Measurements from ENCODE around the gene NR5A1.

DNA sequence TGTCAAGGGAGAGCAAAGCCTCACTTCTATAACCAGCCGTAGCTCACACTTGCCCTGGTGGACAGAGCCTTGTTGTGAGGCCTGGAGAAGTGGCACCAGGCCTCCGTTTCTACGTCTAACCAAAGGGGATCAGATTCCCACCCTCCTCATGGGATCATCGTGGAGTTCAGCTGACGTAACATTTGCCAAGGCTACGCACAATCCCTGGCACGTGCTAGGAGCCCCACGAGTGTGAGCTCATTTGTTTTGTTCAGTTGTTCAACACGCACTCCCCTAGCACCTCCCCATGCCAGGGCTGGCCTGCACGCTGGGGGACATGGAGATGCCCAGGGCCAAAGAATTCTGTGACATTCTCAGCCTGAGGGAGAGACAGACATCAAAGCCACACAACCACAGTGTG lies 33.9 kb downstream of the NR5A1 start:
- TF ChIP-seq EZH2phosphoT487 (IDR thresholded peaks at IDR 0.05; ENCODE audit: unreplicated experiment) (no peak), CTCF (conservative IDR thresholded peaks at IDR 0.05; ENCODE audit: low read depth in 2 of 2) (no peak), EZH2 (IDR thresholded peaks at IDR 0.05; ENCODE audit: low read depth, unreplicated experiment) (no peak)

Measured in GM23338 (cell line).